ENCODE measurements around the gene SUCO. TPM values are rescaled to one million over a fixed set of nuclear protein-coding genes. Genes with fewer than 3 reads are reported as not detected.

SUCO gene
- total RNA-seq, 1 donor from 2014 or later, result 37.4 TPM

DNA sequence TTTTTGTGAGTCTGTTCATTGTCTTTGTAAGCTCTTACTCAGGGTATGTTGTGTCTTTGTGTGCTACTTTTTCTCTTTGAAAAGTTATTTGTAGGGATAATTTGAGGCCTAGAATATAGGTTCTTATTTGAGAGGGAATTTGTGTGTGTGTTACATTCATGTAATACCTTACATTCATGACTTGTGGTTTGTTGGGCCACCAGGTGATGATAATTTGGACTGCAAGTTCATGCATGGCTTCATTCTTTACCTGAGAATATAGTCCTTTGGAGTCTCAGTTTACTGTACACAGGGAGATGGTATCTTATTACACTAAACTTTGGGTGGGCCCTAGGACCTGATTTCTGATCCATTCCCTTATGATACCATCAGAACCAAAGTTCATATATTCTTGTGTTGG is 74.2 kb downstream of the SUCO start:
- no peaks in the 10 kb centered on the region for H3K27me3 ChIP-seq (ENCODE audit: control insufficient read depth, insufficient read depth, low read length)
- H3K36me3 ChIP-seq (ENCODE audit: control insufficient read depth, insufficient read depth, low read length), result no peaks in the 10 kb centered on the region
- TF ChIP-seq, protein P1, sequence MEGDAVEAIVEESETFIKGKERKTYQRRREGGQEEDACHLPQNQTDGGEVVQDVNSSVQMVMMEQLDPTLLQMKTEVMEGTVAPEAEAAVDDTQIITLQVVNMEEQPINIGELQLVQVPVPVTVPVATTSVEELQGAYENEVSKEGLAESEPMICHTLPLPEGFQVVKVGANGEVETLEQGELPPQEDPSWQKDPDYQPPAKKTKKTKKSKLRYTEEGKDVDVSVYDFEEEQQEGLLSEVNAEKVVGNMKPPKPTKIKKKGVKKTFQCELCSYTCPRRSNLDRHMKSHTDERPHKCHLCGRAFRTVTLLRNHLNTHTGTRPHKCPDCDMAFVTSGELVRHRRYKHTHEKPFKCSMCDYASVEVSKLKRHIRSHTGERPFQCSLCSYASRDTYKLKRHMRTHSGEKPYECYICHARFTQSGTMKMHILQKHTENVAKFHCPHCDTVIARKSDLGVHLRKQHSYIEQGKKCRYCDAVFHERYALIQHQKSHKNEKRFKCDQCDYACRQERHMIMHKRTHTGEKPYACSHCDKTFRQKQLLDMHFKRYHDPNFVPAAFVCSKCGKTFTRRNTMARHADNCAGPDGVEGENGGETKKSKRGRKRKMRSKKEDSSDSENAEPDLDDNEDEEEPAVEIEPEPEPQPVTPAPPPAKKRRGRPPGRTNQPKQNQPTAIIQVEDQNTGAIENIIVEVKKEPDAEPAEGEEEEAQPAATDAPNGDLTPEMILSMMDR (IDR thresholded peaks at IDR 0.05; ENCODE audit: insufficient read depth, low read length, poor library complexity, severe bottlenecking), result no peak
- H3K4me3 ChIP-seq (ENCODE audit: low read depth, low read length), result no peak overlapping the region
- DNase-seq (ENCODE audit: low read depth), result no peak

DNA sequence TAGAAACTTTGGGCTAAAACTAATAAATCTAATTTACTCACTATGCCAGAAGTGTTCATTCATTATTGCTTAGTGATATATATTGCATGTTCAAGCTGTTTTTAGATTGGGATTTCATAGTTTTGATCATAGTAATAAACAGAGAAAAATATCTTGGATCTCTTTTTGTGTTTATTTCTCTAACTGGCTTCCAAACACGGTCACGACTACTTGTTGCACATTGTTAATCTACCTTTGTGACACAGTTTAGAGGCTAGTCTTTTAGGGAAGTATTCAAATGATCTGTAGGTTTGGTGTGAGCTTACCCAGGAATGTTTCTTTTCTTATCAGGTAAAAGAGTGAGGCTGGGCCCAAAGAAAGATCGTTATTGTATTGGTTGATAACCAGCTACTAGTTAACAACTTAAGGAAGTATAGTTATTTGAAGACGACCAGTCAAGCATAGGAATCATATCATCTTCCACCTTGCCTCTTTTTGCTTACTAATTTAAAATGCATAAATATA is 75.2 kb downstream of the SUCO start:
- TF ChIP-seq, protein P1 (IDR thresholded peaks at IDR 0.05; ENCODE audit: insufficient read depth, low read length, poor library complexity, severe bottlenecking), result no peak
- H3K4me3 ChIP-seq (ENCODE audit: low read depth, low read length), result no peak overlapping the region
- H3K27me3 ChIP-seq (ENCODE audit: control insufficient read depth, insufficient read depth, low read length), result no peaks in the 10 kb centered on the region
- no peak for DNase-seq (ENCODE audit: low read depth)
- no peaks in the 10 kb centered on the region for H3K36me3 ChIP-seq (ENCODE audit: control insufficient read depth, insufficient read depth, low read length)

DNA sequence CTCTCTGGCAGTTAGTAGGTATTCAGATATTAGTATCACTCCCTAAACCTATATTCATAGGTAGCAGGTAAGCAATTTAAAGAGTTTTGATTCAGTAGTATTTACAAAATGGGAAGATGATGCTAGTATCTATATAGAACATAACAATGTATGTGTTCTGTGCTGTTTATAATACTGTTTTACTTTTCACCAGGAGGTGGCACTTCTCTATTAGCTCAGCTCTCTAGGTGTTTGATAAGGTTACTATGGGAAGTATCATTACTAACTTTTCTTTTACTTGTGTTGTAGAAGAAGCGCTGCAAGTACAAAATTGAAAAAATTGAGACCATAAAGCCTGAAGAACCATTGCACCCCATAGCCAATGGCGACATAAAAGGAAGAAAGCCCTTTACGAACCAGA is 76.6 kb downstream of the SUCO start:
- Histone ChIP-seq H3K4me3 (ENCODE audit: low read depth, low read length) (no peak overlapping the region), H3K27me3 (ENCODE audit: control insufficient read depth, insufficient read depth, low read length) (no peaks in the 10 kb centered on the region), H3K36me3 (ENCODE audit: control insufficient read depth, insufficient read depth, low read length) (no peaks in the 10 kb centered on the region)
- no peak for DNase-seq (ENCODE audit: low read depth)
- TF ChIP-seq, protein P1 (IDR thresholded peaks at IDR 0.05; ENCODE audit: insufficient read depth, low read length, poor library complexity, severe bottlenecking), result peak; percentile 32

DNA sequence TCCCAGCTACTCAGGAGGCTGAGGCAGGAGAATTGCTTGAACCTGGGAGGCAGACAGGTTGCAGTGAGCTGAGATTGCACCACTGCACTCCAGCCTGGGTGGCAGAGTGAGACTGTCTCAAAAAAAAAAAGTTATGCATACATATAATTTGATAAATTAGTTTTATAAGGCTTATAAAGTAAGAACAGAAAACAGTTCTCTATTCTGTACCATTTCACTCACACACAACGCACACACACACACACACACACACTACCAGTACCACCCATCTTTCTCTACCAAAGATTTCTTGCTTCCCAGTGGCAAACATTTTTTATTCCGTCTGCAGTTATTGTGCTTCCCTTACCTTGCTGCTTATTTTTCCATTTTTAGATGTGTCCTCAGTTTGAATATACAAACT is 79.5 kb downstream of the SUCO start:
- no peak for DNase-seq (ENCODE audit: low read depth)
- Histone ChIP-seq H3K36me3 (ENCODE audit: control insufficient read depth, insufficient read depth, low read length) (no peaks in the 10 kb centered on the region), H3K27me3 (ENCODE audit: control insufficient read depth, insufficient read depth, low read length) (no peaks in the 10 kb centered on the region), H3K4me3 (ENCODE audit: low read depth, low read length) (no peak overlapping the region)
- TF ChIP-seq, protein P1 (IDR thresholded peaks at IDR 0.05; ENCODE audit: insufficient read depth, low read length, poor library complexity, severe bottlenecking), result no peak

DNA sequence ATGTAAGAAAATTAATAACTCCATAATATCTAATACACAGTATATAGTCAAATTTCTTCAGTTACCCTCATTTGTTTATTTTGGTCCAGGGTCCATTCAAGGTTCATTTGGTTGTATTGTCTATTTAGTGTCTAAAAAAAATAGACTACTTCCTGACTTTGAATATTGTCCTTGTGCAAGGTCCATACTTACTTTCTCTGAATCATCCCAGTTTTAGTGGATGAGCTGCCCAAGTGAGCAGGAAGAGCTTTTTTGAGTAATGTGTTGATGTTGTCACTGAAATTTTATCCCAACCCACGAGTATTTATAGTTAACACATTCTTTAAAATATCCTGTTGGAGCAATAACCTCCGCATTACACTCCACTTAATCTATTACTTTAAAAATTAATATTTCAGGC is 80.3 kb downstream of the SUCO start:
- H3K36me3 ChIP-seq (ENCODE audit: control insufficient read depth, insufficient read depth, low read length), result no peaks in the 10 kb centered on the region
- H3K4me3 ChIP-seq (ENCODE audit: low read depth, low read length), result no peak overlapping the region
- no peak for DNase-seq (ENCODE audit: low read depth)
- TF ChIP-seq, protein P1 (IDR thresholded peaks at IDR 0.05; ENCODE audit: insufficient read depth, low read length, poor library complexity, severe bottlenecking), result no peak
- H3K27me3 ChIP-seq (ENCODE audit: control insufficient read depth, insufficient read depth, low read length), result no peaks in the 10 kb centered on the region

DNA sequence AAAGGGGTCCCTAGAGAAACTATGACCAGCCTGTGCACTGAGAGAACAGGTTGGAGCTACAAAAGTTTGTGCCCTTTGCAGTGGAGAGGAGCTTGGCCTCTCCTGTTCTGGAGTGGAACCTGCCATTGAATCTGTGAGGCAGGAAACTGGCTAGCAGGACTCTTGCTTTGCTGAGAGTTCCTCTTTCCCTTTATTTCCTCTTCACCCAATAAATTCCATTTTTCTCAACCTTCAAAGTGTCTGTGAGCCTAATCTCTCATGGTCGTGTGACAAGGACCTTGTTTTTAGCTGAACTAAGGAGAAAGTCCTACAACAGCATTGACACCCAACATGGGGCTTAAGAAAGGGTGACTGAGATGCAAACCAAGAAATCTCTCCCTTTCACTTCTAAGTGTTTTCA is 83.2 kb downstream of the SUCO start:
- no peaks in the 10 kb centered on the region for H3K27me3 ChIP-seq (ENCODE audit: control insufficient read depth, insufficient read depth, low read length)
- TF ChIP-seq, protein P1 (IDR thresholded peaks at IDR 0.05; ENCODE audit: insufficient read depth, low read length, poor library complexity, severe bottlenecking), result no peak
- H3K4me3 ChIP-seq (ENCODE audit: low read depth, low read length), result no peak overlapping the region
- no peak for DNase-seq (ENCODE audit: low read depth)
- H3K36me3 ChIP-seq (ENCODE audit: control insufficient read depth, insufficient read depth, low read length), result no peaks in the 10 kb centered on the region
